Psoas muscle (tissue), 8 donors: ENCODE results near the gene SPTBN1. TPM values are rescaled to one million over a fixed set of nuclear protein-coding genes. Genes with fewer than 3 reads are reported as not detected.

ENCODE experiments used
- ATAC-seq, 4 donors: fragments of 200-7000 bp; cut with Tn5 transposase; one replicate each; pipeline ENCODE4 v1.9.1; 2020; ENCODE audit warnings: moderate library complexity in 3 of 4, mild to moderate bottlenecking in 2 of 4
- DNase-seq, 2 donors: peaks; one replicate each; pipeline ENCODE4 v3.0.0-alpha.2; 2020
- H3K27ac ChIP-seq: fragments of 200-600 bp; one replicate; pipeline ENCODE4 v1.8.0; 2022
- H3K27me3 ChIP-seq, 3 donors: fragments of 200-600 bp in 1 of 3; one replicate each; pipeline versions ENCODE4 v1.6.1 to v1.8.0; 2013 to 2022; ENCODE audit warnings: low read length in 2 of 3, mild to moderate bottlenecking in 2 of 3, moderate library complexity in 1 of 3; ENCODE audit not compliant: insufficient read depth in 3 of 3
- H3K36me3 ChIP-seq, 2 donors: fragments of 200-600 bp in 1 of 2; one replicate each; pipeline versions ENCODE4 v1.6.1 to v1.8.0; 2013 to 2022; ENCODE audit warnings: low read depth in 1 of 2, mild to moderate bottlenecking in 1 of 2, moderate library complexity in 1 of 2; ENCODE audit not compliant: insufficient read depth in 1 of 2
- H3K4me1 ChIP-seq: fragments of 200-600 bp; one replicate; pipeline ENCODE4 v1.8.0; 2022
- H3K4me3 ChIP-seq: fragments of 200-600 bp; one replicate; pipeline ENCODE4 v1.8.0; 2022; ENCODE audit warnings: mild to moderate bottlenecking
- H3K9me3 ChIP-seq: fragments of 200-600 bp; one replicate; pipeline ENCODE4 v1.8.0; 2022
- CTCF ChIP-seq: fragments of 200-600 bp; IDR thresholded peaks from one replicate; pipeline ENCODE4 v1.8.0; 2022; ENCODE audit warnings: antibody characterized with exemption
- WGBS, 3 donors: extraction: QIAGEN DNeasy Blood & Tissue Kit; methylation state at CpG; one replicate each; pipeline versions ENCODE4 v1.1.6 to v1.1.7; 2013; 5-methylcytosine and 5-hydroxymethylcytosine counted together
- intact Hi-C, 2 donors: fragments of 100-400 bp; cut with DNase I; formaldehyde crosslinking; loops; one replicate each; pipeline versions ENCODE4 v1.11.0 to v1.14.2; 2022
- polyA plus RNA-seq, 3 donors: library from polyadenylated mRNA; stranded (reverse); fragments of 200-250 nt; gene quantifications; one replicate each; pipeline ENCODE4 v1.2.3, GENCODE V29; 2013
- total RNA-seq, 4 donors: library from RNA; stranded (reverse); fragmentation: NEBNext Ultra II Directional in 2 of 4; extraction: Animal tissue kit (Norgen Biotek cat#: 25700) in 2 of 4; gene quantifications; one replicate each; pipeline versions ENCODE4 v1.2.1 to v1.2.4, GENCODE V29; 2021 to 2023
- donor health status: healthy with polysubstance abuse.
- donor health status: DM: no; HTN: no; CAD: no; lungs with moderate emphysema.
- donor health status: Bipolar disorder and iron deficiency.
- donor health status: healthy.
- donor health status: DM: yes; HTN: yes; CAD: no.
- donor health status: DM: no; HTN: no; CAD: no.
- donor health status: DM: no; HTN: no; CAD: no.
- donor health status: DM: yes; HTN: yes; CAD: no.

SPTBN1 gene
- total and polyA plus RNA-seq, 7 donors = 22.9 to 180 (median 87.8) TPM

- ATAC-seq = no peak
- Histone ChIP-seq H3K4me3 (no peak overlapping the region), H3K4me1 (peaks cover 49% of the 10 kb centered on the region), H3K9me3 (no peaks in the 10 kb centered on the region), H3K27ac (no peak overlapping the region), H3K27me3 (no peaks in the 10 kb centered on the region), H3K36me3 (no peaks in the 10 kb centered on the region)
- intact Hi-C loops = no loop called here
- DNase-seq = no peak
- 55 to 68% (median 61%) methylated on average over 12 of the region's 12 CpGs for WGBS, 3 donors
- no peak for TF ChIP-seq CTCF
These were observed 150.3 kb downstream of the SPTBN1 start for GRCh38 chr2:54606393-54606958.

GRCh38 chr2:54608224-54608623 is 152.1 kb downstream of the SPTBN1 start:
- no peak for TF ChIP-seq CTCF
- Histone ChIP-seq H3K27me3 (no peaks in the 10 kb centered on the region), H3K9me3 (no peaks in the 10 kb centered on the region), H3K4me3 (no peak overlapping the region), H3K36me3 (peaks cover 0 to 8% of the 10 kb centered on the region in 2 donors), H3K4me1 (peaks cover 42% of the 10 kb centered on the region), H3K27ac (no peak overlapping the region)
- WGBS, 3 donors = 82 to 90% (median 88%) methylated on average over 3 of the region's 3 CpGs
- DNase-seq = no peak
- ATAC-seq = no peak
- intact Hi-C loops = no loop called here

DNA sequence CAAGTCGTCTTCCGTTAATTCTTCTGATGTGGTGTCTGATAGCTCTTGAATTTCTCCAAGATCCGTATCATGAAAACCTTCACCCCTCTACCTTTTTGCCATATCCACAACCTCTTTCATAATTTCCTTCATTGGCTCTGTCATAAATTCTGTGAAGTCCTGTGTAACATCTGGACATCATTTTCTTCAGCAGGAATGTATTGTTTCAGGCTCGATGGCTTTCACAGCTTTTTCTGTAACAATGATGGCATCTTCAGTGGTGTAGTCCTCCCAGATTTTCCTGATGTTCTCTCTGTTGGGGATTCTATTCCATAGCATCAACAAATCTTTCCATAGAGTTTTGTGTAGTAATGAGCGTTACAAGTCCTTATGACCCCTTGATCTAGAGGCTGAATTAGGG is 153.1 kb downstream of the SPTBN1 start:
- no peaks in the 10 kb centered on the region for H3K9me3 ChIP-seq

DNA sequence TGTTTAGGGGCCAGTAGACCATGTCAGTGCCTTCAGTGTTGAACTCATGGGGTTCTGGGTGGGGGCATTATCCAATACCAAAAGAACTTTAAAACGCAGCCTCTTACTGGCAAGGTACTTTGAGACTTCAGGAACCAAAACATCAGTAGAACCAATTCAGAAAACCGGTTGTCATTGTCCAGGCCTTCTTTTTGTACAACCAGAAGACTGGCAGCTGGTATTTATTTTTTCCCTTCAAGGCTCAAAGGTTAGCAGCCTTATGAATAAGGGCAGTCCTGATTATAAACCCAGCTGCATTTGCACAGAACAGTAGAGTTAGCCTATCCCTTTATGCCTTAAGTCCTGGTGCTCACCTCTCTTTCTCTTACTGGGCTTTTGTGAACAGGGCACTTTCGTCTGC is 153.5 kb downstream of the SPTBN1 start:
- ATAC-seq (no peak), DNase-seq (no peak)
- Histone ChIP-seq H3K27ac (no peak overlapping the region), H3K9me3 (no peaks in the 10 kb centered on the region), H3K4me3 (no peak overlapping the region), H3K27me3 (no peaks in the 10 kb centered on the region), H3K4me1 (peaks cover 35% of the 10 kb centered on the region), H3K36me3 (peaks cover 0 to 8% of the 10 kb centered on the region in 2 donors)
- no peak for TF ChIP-seq CTCF
- WGBS, 3 donors = 65 to 75% (median 67%) methylated on average over 3 of the region's 3 CpGs
- intact Hi-C loops = no loop called here

More for the DNA sequence above, 153.1 kb downstream of the SPTBN1 start:
- DNase-seq (no peak), ATAC-seq (no peak)
- no peak for TF ChIP-seq CTCF
- Histone ChIP-seq H3K36me3 (peaks cover 0 to 8% of the 10 kb centered on the region in 2 donors), H3K27ac (no peak overlapping the region), H3K4me3 (no peak overlapping the region), H3K4me1 (peaks cover 39% of the 10 kb centered on the region), H3K27me3 (no peaks in the 10 kb centered on the region)
- intact Hi-C loops = no loop called here
- WGBS, 3 donors = 71 to 78% (median 71%) methylated on average over 5 of the region's 5 CpGs

GRCh38 chr2:54610700-54611099 is 154.6 kb downstream of the SPTBN1 start:
- intact Hi-C loops = no loop called here
- TF ChIP-seq CTCF = no peak
- Histone ChIP-seq H3K27ac (no peak overlapping the region), H3K9me3 (no peaks in the 10 kb centered on the region), H3K4me3 (no peak overlapping the region), H3K27me3 (no peaks in the 10 kb centered on the region), H3K4me1 (peaks cover 24% of the 10 kb centered on the region), H3K36me3 (peaks cover 0 to 12% of the 10 kb centered on the region in 2 donors)
- 52 to 77% (median 53%) methylated on average over 1 of the region's 1 CpG for WGBS, 3 donors
- DNase-seq (no peak), ATAC-seq (no peak)
